Tibial artery (tissue), 4 donors: ENCODE data around the gene SCYGR3.

ENCODE experiments used
- DNase-seq, 2 donors: peaks; one replicate each; pipeline ENCODE4 v3.0.0-alpha.2; 2019
- H3K27ac ChIP-seq, 2 donors: fragments of 200-600 bp; sonication (generic) in 1 of 2; 1 replicate in 1 of 2; 2 replicates in 1 of 2; pipeline ENCODE4 v1.5.1; 2018 to 2019; ENCODE audit warnings: mild to moderate bottlenecking in 1 of 2
- H3K27me3 ChIP-seq, 2 donors: fragments of 200-600 bp; sonication (generic) in 1 of 2; one replicate each; pipeline versions ENCODE4 v1.5.1 to v1.6.0; 2016 to 2019
- H3K36me3 ChIP-seq, 3 donors: fragments of 200-600 bp; sonication (generic) in 2 of 3; one replicate each; pipeline ENCODE4 v1.5.1; 2016 to 2019; ENCODE audit warnings: mild to moderate bottlenecking in 2 of 3
- H3K4me1 ChIP-seq, 4 donors: fragments of 200-600 bp; sonication (generic) in 2 of 4; 1 replicate in 3 of 4; 2 replicates in 1 of 4; pipeline ENCODE4 v1.5.1; 2016 to 2019
- H3K4me3 ChIP-seq, 2 donors: fragments of 200-600 bp; sonication (generic) in 1 of 2; 1 replicate in 1 of 2; 2 replicates in 1 of 2; pipeline ENCODE4 v1.5.1; 2018 to 2019; ENCODE audit warnings: mild to moderate bottlenecking in 2 of 2
- H3K9me3 ChIP-seq, 3 donors: fragments of 200-600 bp; sonication (generic) in 1 of 3; one replicate each; pipeline ENCODE4 v1.5.1; 2016 to 2019
- CTCF ChIP-seq, 2 experiments: fragments of 200-600 bp in 1 of 2; fragments of 450-650 bp in 1 of 2; IDR thresholded peaks; one replicate each; pipeline ENCODE4 v1.5.1; 2017 to 2019; ENCODE audit warnings: antibody characterized with exemption in 2 of 2, mild to moderate bottlenecking in 1 of 2, moderate library complexity in 1 of 2
- intact Hi-C: fragments of 100-400 bp; cut with DNase I; formaldehyde crosslinking; loops from one replicate; pipeline ENCODE4 v1.15.0; 2023; ENCODE audit warnings: low total_unique reads

Gene SCYGR3

DNA sequence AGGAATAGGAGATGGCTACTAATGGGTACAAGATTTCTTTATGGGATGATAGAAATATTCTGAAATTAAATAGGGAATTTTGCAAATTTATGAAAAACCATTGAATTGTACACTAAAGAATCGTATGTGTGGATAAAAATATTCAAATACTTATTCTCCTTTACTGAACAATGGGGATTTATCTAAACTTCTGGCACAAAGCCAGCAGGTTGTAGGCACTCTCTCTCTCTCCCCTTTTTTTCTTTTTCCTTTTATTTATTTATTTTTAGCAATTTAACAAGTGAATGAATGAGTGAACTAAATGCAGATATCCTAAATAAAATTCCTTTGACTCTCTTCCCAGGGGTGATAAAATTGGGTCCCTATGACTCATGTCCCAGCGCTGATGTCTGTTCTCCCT, 37.8 kb downstream of the SCYGR3 start:
- no peaks in the 10 kb centered on the region for H3K4me1 ChIP-seq
- intact Hi-C loops: no loop called here
- H3K27ac ChIP-seq: no peak overlapping the region
- no peak for TF ChIP-seq CTCF (IDR thresholded peaks at IDR 0.05)
- H3K36me3 ChIP-seq: no peaks in the 10 kb centered on the region
- H3K27me3 ChIP-seq: no peaks in the 10 kb centered on the region
- H3K9me3 ChIP-seq: no peaks in the 10 kb centered on the region
- no peak overlapping the region for H3K4me3 ChIP-seq
- DNase-seq: no peak

- DNase-seq: no peak
- intact Hi-C loops: no loop called here
- Histone ChIP-seq H3K4me3 (no peak overlapping the region), H3K9me3 (no peaks in the 10 kb centered on the region), H3K27me3 (no peaks in the 10 kb centered on the region), H3K4me1 (no peaks in the 10 kb centered on the region), H3K36me3 (no peaks in the 10 kb centered on the region), H3K27ac (no peak overlapping the region)
- TF ChIP-seq CTCF (IDR thresholded peaks at IDR 0.05): no peak
Measured at GRCh38 chr2:227576110-227576509, 38.5 kb downstream of the SCYGR3 start.

GRCh38 chr2:227570615-227571014, 44.0 kb downstream of the SCYGR3 start:
- H3K4me1 ChIP-seq: no peaks in the 10 kb centered on the region
- no peaks in the 10 kb centered on the region for H3K36me3 ChIP-seq
- no peak for DNase-seq
- no peak overlapping the region for H3K27ac ChIP-seq
- TF ChIP-seq CTCF (IDR thresholded peaks at IDR 0.05): no peak
- intact Hi-C loops: no loop called here
- H3K4me3 ChIP-seq: no peak overlapping the region
- H3K9me3 ChIP-seq: no peaks in the 10 kb centered on the region
- H3K27me3 ChIP-seq: no peaks in the 10 kb centered on the region

GRCh38 chr2:227568852-227569169, 45.8 kb downstream of the SCYGR3 start:
- no peaks in the 10 kb centered on the region for H3K36me3 ChIP-seq
- intact Hi-C loops: no loop called here
- H3K9me3 ChIP-seq: no peaks in the 10 kb centered on the region
- no peak overlapping the region for H3K27ac ChIP-seq
- no peaks in the 10 kb centered on the region for H3K4me1 ChIP-seq
- TF ChIP-seq CTCF (IDR thresholded peaks at IDR 0.05): no peak
- no peaks in the 10 kb centered on the region for H3K27me3 ChIP-seq
- no peak overlapping the region for H3K4me3 ChIP-seq
- no peak for DNase-seq

DNA sequence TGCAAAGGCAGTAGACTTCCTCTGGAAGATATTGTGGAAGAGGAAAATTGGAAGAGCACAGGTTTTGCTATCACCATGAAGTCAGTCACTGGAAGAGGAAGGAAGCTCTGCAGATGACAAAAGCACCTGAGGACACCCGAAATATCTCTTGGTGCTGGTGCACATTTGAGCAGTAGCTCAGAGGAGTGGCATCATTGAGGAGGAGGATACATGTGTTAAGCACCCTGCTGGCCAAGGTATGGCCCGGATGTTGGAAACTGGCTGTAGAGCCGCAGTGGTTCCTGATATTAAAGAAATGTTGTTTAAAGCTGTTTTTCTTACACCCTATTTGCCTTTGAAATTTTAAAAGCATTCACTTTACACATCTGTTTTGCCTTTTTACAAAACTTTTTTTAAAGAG, 48.6 kb downstream of the SCYGR3 start:
- Histone ChIP-seq H3K27me3 (no peaks in the 10 kb centered on the region), H3K27ac (no peak overlapping the region), H3K9me3 (no peaks in the 10 kb centered on the region), H3K36me3 (no peaks in the 10 kb centered on the region), H3K4me3 (no peak overlapping the region), H3K4me1 (no peaks in the 10 kb centered on the region)
- TF ChIP-seq CTCF (IDR thresholded peaks at IDR 0.05): no peak
- DNase-seq: no peak
- intact Hi-C loops: no loop called here

DNA sequence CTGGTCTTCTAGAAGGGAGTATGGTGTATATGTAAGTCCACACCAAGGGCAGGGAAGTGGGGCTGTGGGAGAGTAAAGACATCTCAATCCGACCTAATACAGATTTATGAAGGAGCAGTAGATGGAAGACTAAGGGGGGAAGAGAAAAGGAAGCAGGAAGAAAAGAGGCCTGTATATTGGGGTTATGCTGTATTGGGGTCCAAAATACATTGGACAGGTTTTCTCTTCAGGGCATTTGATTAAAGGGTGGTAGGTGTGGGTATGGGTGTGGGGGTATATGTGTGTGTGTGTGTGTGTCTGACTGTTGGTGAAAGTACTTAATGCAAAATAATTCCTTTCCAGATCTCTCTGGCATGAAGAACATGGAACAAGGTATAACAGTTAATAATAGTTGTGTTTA, 49.6 kb downstream of the SCYGR3 start:
- no peak for TF ChIP-seq CTCF (IDR thresholded peaks at IDR 0.05)
- Histone ChIP-seq H3K27me3 (no peaks in the 10 kb centered on the region), H3K36me3 (no peaks in the 10 kb centered on the region), H3K4me3 (no peak overlapping the region), H3K4me1 (no peaks in the 10 kb centered on the region), H3K9me3 (no peaks in the 10 kb centered on the region), H3K27ac (no peak overlapping the region)
- DNase-seq: no peak
- intact Hi-C loops: no loop called here
